Trophoblast cell (in vitro differentiated cells and primary cell): ENCODE measurements around the gene TBR1.
A peak's percentile ranks its signal among the peaks of the same experiment; 100 is the strongest.

Experiments
- DNase-seq, 2 donors: peaks; one replicate each; pipeline ENCODE4 v3.0.0-alpha.2; 2016
- H2AFZ ChIP-seq: 2 replicates; pipeline ENCODE4 v1.6.1; 2013; ENCODE audit warnings: low read length, moderate library complexity, mild to moderate bottlenecking; ENCODE audit not compliant: insufficient read depth, poor library complexity
- H2AK5ac ChIP-seq: 2 replicates; pipeline ENCODE4 v1.6.1; 2013; ENCODE audit warnings: mild to moderate bottlenecking, low read length
- H2BK120ac ChIP-seq: 2 replicates; pipeline ENCODE4 v1.6.1; 2013; ENCODE audit warnings: low read length, mild to moderate bottlenecking, moderate library complexity; ENCODE audit not compliant: insufficient read depth, poor library complexity
- H2BK12ac ChIP-seq: 2 replicates; pipeline ENCODE4 v1.6.1; 2013; ENCODE audit warnings: mild to moderate bottlenecking, low read length, moderate library complexity
- H2BK5ac ChIP-seq: 2 replicates; pipeline ENCODE4 v1.6.1; 2013; ENCODE audit warnings: low read length, low read depth, moderate library complexity, mild to moderate bottlenecking; ENCODE audit not compliant: poor library complexity
- H3K14ac ChIP-seq: 2 replicates; pipeline ENCODE4 v1.6.1; 2013; ENCODE audit warnings: mild to moderate bottlenecking, low read length
- H3K18ac ChIP-seq: 2 replicates; pipeline ENCODE4 v1.6.1; 2013; ENCODE audit warnings: mild to moderate bottlenecking, low read length
- H3K23ac ChIP-seq: 2 replicates; pipeline ENCODE4 v1.6.1; 2013; ENCODE audit warnings: low read length
- H3K27ac ChIP-seq: 2 replicates; pipeline ENCODE4 v1.5.1; 2013; ENCODE audit warnings: low read depth, mild to moderate bottlenecking, inconsistent platforms, low read length, moderate library complexity
- H3K27me3 ChIP-seq: 2 replicates; pipeline ENCODE4 v1.6.1; 2013; ENCODE audit warnings: inconsistent platforms, mild to moderate bottlenecking, low read length, moderate library complexity; ENCODE audit not compliant: insufficient read depth
- H3K36me3 ChIP-seq, 2 experiments: 1 replicate in 1 of 2; 2 replicates in 1 of 2; pipeline ENCODE4 v1.6.1; 2013; ENCODE audit warnings: low read length in 2 of 2, mild to moderate bottlenecking in 2 of 2, moderate library complexity in 1 of 2; ENCODE audit not compliant: insufficient read depth in 2 of 2, control insufficient read depth in 1 of 2
- H3K4ac ChIP-seq: 2 replicates; pipeline ENCODE4 v1.6.1; 2013; ENCODE audit warnings: low read depth, mild to moderate bottlenecking, low read length, moderate library complexity
- H3K4me1 ChIP-seq, 2 experiments: 1 replicate in 1 of 2; 2 replicates in 1 of 2; pipeline ENCODE4 v1.6.1; 2013; ENCODE audit warnings: low read length in 2 of 2, mild to moderate bottlenecking in 2 of 2, moderate library complexity in 1 of 2; ENCODE audit not compliant: insufficient read depth in 2 of 2, control insufficient read depth in 1 of 2
- H3K4me2 ChIP-seq: 2 replicates; pipeline ENCODE4 v1.6.1; 2013; ENCODE audit warnings: inconsistent platforms, mild to moderate bottlenecking, low read length, moderate library complexity
- H3K4me3 ChIP-seq: 2 replicates; pipeline ENCODE4 v1.5.1; 2013; ENCODE audit warnings: mild to moderate bottlenecking, low read depth, low read length, inconsistent platforms
- H3K79me1 ChIP-seq: one replicate; pipeline ENCODE4 v1.6.1; 2013; ENCODE audit warnings: low read length
- H3K79me2 ChIP-seq: 2 replicates; pipeline ENCODE4 v1.6.1; 2013; ENCODE audit warnings: low read length, mild to moderate bottlenecking; ENCODE audit not compliant: control insufficient read depth, insufficient read depth, poor library complexity
- H3K9ac ChIP-seq: 2 replicates; pipeline ENCODE4 v1.6.1; 2013; ENCODE audit warnings: mild to moderate bottlenecking, low read length
- H3K9me3 ChIP-seq: 2 replicates; pipeline ENCODE4 v1.6.1; 2013; ENCODE audit warnings: low read depth, mild to moderate bottlenecking, control low read depth, inconsistent platforms, low read length; ENCODE audit not compliant: insufficient read depth
- H4K12ac ChIP-seq: 2 replicates; pipeline ENCODE4 v1.6.1; 2013; ENCODE audit warnings: low read depth, mild to moderate bottlenecking, low read length, moderate library complexity
- H4K8ac ChIP-seq: 2 replicates; pipeline ENCODE4 v1.6.1; 2013; ENCODE audit warnings: low read depth, mild to moderate bottlenecking, low read length, moderate library complexity
- H4K91ac ChIP-seq: one replicate; pipeline ENCODE4 v1.6.1; 2013; ENCODE audit warnings: low read depth, mild to moderate bottlenecking, low read length, moderate library complexity
- WGBS: extraction: QIAGEN DNeasy Blood & Tissue Kit; methylation state at CpG from one replicate; pipeline ENCODE4 v1.1.7; 2013; ENCODE audit warnings: missing lambda C conversion rate; ENCODE audit not compliant: insufficient read length, insufficient coverage; ENCODE audit errors: extremely low coverage; 5-methylcytosine and 5-hydroxymethylcytosine counted together

The TBR1 gene

DNA sequence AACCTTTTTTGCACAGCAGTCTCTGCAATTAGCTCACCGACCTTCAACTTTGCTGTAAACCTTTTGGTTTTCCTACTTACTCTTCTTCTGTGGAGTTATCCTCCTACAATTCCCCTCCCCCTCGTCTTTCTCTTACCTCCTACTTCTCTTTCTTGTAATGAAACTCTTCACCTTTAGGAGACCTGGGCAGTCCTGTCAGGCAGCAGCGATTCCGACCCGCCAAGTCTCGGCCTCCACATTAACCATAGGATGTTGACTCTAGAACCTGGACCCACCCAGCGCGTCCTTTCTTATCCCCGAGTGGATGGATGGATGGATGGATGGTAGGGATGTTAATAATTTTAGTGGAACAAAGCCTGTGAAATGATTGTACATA lies 8.3 kb downstream of the TBR1 start:
- no peak overlapping the region for H3K23ac ChIP-seq
- peak overlapping the region; percentile 91 for H3K4me2 ChIP-seq
- no peak overlapping the region for H4K91ac ChIP-seq
- H2AK5ac ChIP-seq = no peak overlapping the region
- no peak overlapping the region for H2BK12ac ChIP-seq
- peak overlapping the region; percentile 26 for H3K4me3 ChIP-seq
- no peak overlapping the region for H3K4ac ChIP-seq
- no peak overlapping the region for H4K12ac ChIP-seq
- H3K4me1 ChIP-seq = peaks cover 11% of the 10 kb centered on the region in 2 experiments
- no peak overlapping the region for H2BK5ac ChIP-seq
- H3K27ac ChIP-seq = no peak overlapping the region
- no peak for DNase-seq
- H4K8ac ChIP-seq = no peak overlapping the region
- no peak overlapping the region for H3K9ac ChIP-seq
- H3K36me3 ChIP-seq = no peaks in the 10 kb centered on the region
- no peaks in the 10 kb centered on the region for H3K9me3 ChIP-seq
- H2AFZ ChIP-seq = no peak overlapping the region
- H3K27me3 ChIP-seq = peaks cover 71% of the 10 kb centered on the region
- no CpG with 5 or more reads among the region's 9 CpGs for WGBS
- no peaks in the 10 kb centered on the region for H3K79me1 ChIP-seq
- H2BK120ac ChIP-seq = no peak overlapping the region
- no peaks in the 10 kb centered on the region for H3K79me2 ChIP-seq
- H3K18ac ChIP-seq = no peak overlapping the region
- H3K14ac ChIP-seq = no peak overlapping the region

DNA sequence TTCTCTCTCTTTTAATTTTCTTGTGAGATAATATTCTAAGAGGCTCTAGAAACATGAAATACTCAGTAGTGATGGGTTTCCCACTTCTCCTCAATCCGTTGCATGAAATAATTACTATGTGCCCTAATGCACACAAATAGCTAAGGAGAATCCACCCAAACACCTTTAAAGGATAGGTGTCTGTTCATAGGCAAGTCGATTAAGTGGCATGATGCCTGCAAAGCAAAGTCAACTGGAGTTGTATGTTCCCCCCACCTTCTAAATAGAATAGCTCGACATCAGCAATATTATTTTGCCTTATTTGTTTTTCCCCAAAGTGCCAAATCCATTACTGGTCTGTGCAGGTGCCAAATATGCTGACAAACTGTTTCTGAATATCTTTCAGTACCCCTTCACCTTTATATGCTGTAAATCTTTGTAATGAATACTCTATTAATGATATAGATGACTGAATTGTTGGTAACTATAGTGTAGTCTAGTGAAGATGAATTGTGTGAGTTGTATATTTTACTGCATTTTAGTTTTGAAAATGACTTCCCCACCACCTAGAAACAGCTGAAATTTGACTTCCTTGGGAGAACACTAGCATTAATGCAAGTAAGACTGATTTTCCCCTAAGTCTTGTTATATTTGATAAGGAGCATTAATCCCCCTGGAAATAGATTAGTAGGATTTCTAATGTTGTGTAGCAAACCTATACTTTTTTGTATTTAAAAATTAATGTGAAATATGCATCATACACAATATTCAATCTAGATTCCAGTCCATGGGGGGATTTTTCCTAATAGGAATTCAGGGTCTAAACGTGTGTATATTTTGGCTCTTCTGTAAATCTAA lies 9.0 kb downstream of the TBR1 start:
- no peak overlapping the region for H4K12ac ChIP-seq
- H2BK120ac ChIP-seq = no peak overlapping the region
- no peak overlapping the region for H4K8ac ChIP-seq
- H3K4me3 ChIP-seq = no peak overlapping the region
- no peak overlapping the region for H4K91ac ChIP-seq
- no peak for DNase-seq
- H3K36me3 ChIP-seq = no peaks in the 10 kb centered on the region
- H3K27ac ChIP-seq = no peak overlapping the region
- no peak overlapping the region for H3K14ac ChIP-seq
- no peak overlapping the region for H2AK5ac ChIP-seq
- no peaks in the 10 kb centered on the region for H3K79me2 ChIP-seq
- H3K4me1 ChIP-seq = peaks cover 11% of the 10 kb centered on the region in 2 experiments
- no peaks in the 10 kb centered on the region for H3K9me3 ChIP-seq
- no peak overlapping the region for H2BK12ac ChIP-seq
- no CpG with 5 or more reads among the region's 4 CpGs for WGBS
- H3K23ac ChIP-seq = no peak overlapping the region
- no peak overlapping the region for H2AFZ ChIP-seq
- no peaks in the 10 kb centered on the region for H3K79me1 ChIP-seq
- peaks cover 70% of the 10 kb centered on the region for H3K27me3 ChIP-seq
- no peak overlapping the region for H3K9ac ChIP-seq
- no peak overlapping the region for H3K4ac ChIP-seq
- H3K18ac ChIP-seq = no peak overlapping the region
- H3K4me2 ChIP-seq = no peak overlapping the region
- H2BK5ac ChIP-seq = no peak overlapping the region

DNA sequence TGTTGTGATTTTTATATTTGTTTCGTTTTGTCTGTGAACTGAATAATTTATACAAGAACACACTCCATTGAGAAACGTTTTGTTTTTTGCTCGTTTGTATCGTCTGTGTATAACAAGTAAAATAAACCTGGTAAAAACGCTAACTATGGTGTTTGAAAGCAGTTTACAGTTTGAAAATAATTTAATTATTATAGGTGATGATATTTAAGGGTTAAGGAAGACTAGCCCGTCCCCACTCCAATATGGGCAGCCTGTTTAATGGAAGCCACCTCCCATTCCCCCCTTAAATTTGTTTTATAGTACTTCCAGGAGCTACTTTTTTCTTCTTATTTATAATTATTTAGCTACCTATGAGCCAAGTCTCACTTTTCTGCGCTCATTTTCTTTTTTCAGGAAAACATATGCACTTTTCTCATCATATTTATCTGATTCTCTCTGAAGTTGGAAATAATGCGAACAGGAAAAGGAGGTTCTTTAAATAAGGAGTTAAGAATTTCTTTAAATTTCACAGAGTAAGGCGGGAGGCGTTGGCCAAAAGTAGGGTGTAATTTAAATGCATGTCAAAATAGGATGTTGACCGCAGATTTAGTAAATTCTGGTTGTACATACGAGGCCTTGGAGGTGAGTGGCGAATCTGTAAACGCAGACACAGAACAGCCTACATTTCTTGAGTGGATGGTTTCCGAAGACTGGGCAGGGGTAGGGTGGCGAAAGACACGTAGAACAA lies 9.8 kb downstream of the TBR1 start:
- Histone ChIP-seq H3K4me3 (no peak overlapping the region), H3K9me3 (no peaks in the 10 kb centered on the region), H3K4me2 (no peak overlapping the region), H2BK120ac (no peak overlapping the region), H3K79me1 (no peaks in the 10 kb centered on the region), H2BK12ac (no peak overlapping the region), H4K12ac (no peak overlapping the region), H3K36me3 (no peaks in the 10 kb centered on the region), H4K8ac (no peak overlapping the region), H4K91ac (no peak overlapping the region), H2AK5ac (no peak overlapping the region), H2AFZ (no peak overlapping the region), H3K4ac (no peak overlapping the region), H3K79me2 (no peaks in the 10 kb centered on the region), H2BK5ac (no peak overlapping the region), H3K27me3 (peaks cover 62% of the 10 kb centered on the region), H3K9ac (no peak overlapping the region), H3K18ac (no peak overlapping the region), H3K4me1 (peaks cover 11% of the 10 kb centered on the region in 2 experiments), H3K23ac (no peak overlapping the region), H3K27ac (no peak overlapping the region), H3K14ac (no peak overlapping the region)
- no peak for DNase-seq
- WGBS = no CpG with 5 or more reads among the region's 17 CpGs

DNA sequence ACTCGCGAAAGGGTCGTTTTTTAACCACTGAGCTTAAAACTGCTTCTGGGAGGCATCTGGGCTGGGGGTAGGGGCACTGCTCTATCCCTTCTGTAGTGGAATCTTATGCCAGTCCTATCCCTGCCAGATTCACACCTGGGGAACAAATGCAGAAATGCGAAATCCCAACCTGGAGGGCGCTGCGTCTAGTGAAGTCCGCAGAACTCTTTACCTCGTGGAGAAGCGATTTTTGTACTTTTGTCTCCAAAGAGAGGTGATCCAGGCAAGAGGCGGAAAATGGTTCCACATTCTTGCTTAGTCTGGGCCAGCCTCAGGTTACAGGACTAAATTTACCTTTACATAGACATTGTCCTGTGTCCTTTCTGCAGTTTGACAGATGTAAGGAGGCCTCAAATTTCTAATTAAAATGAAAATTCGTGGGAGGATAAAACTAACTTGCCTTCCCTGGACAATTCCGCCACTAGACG lies 10.4 kb downstream of the TBR1 start:
- Histone ChIP-seq H2AFZ (no peak overlapping the region), H3K27me3 (peaks cover 58% of the 10 kb centered on the region), H3K79me1 (no peaks in the 10 kb centered on the region), H3K4me3 (no peak overlapping the region), H2BK12ac (no peak overlapping the region), H3K9me3 (no peaks in the 10 kb centered on the region), H3K9ac (no peak overlapping the region), H3K79me2 (no peaks in the 10 kb centered on the region), H3K4ac (no peak overlapping the region), H3K23ac (no peak overlapping the region), H2BK5ac (no peak overlapping the region), H3K14ac (no peak overlapping the region), H2BK120ac (no peak overlapping the region), H4K12ac (no peak overlapping the region), H3K4me2 (peak overlapping the region; percentile 53), H4K8ac (no peak overlapping the region), H2AK5ac (no peak overlapping the region), H4K91ac (no peak overlapping the region), H3K4me1 (peaks cover 11% of the 10 kb centered on the region in 2 experiments), H3K27ac (no peak overlapping the region), H3K18ac (no peak overlapping the region), H3K36me3 (no peaks in the 10 kb centered on the region)
- WGBS = no CpG with 5 or more reads among the region's 13 CpGs
- no peak for DNase-seq
